Muscle layer of colon (tissue), 2 donors: ENCODE results near the gene SMCO4.

Source experiments
- H3K27ac ChIP-seq: one replicate; pipeline ENCODE4 v1.7.0; 2013; ENCODE audit warnings: low read depth, mild to moderate bottlenecking, low read length, moderate library complexity
- H3K27me3 ChIP-seq, 2 donors: one replicate each; pipeline ENCODE4 v1.7.0; 2013; ENCODE audit warnings: low read length in 2 of 2, mild to moderate bottlenecking in 2 of 2; ENCODE audit not compliant: insufficient read depth in 2 of 2, control insufficient read depth in 1 of 2
- H3K36me3 ChIP-seq: one replicate; pipeline ENCODE4 v1.7.0; 2013; ENCODE audit warnings: mild to moderate bottlenecking, low read length; ENCODE audit not compliant: insufficient read depth
- H3K4me1 ChIP-seq: one replicate; pipeline ENCODE4 v1.7.0; 2013; ENCODE audit warnings: mild to moderate bottlenecking, low read length; ENCODE audit not compliant: insufficient read depth
- H3K4me3 ChIP-seq, 2 donors: one replicate each; pipeline ENCODE4 v1.7.0; 2013; ENCODE audit warnings: low read length in 2 of 2, low read depth in 1 of 2, mild to moderate bottlenecking in 1 of 2, moderate library complexity in 1 of 2
- H3K9ac ChIP-seq: one replicate; pipeline ENCODE4 v1.7.0; 2013; ENCODE audit warnings: low read length
- H3K9me3 ChIP-seq: one replicate; pipeline ENCODE4 v1.7.0; 2013; ENCODE audit warnings: mild to moderate bottlenecking, low read length
- donor health status: abdominal sarcoma.
- donor health status: Adenocarcinoma of cecum.

Gene SMCO4

DNA sequence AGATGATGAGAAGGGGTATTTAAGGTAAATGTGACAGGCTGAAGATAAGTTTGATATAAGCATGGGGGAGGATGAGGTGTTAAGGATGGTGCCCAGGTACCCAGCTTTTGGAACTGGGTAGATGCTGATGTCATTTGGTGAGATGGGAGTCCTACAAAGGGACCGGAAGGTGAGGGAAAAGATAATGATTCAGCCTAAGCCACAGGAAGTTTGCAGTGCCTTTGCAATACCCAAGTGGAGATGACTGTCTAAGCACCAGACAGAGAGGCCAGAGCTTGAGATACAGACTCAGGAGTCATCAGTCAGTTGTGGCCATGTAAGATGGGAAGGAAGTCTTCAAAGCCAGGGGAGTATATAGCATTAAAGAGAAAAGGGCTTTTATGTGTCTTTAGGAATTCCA lies 30.0 kb upstream of the SMCO4 start:
- H3K9ac ChIP-seq = no peak overlapping the region
- no peaks in the 10 kb centered on the region for H3K9me3 ChIP-seq
- H3K36me3 ChIP-seq = no peaks in the 10 kb centered on the region
- no peaks in the 10 kb centered on the region for H3K27me3 ChIP-seq
- H3K4me1 ChIP-seq = no peaks in the 10 kb centered on the region
- no peak overlapping the region for H3K4me3 ChIP-seq
- no peak overlapping the region for H3K27ac ChIP-seq

GRCh38 chr11:93572621-93573020 lies 29.4 kb upstream of the SMCO4 start:
- no peak overlapping the region for H3K9ac ChIP-seq
- no peaks in the 10 kb centered on the region for H3K36me3 ChIP-seq
- H3K27ac ChIP-seq = no peak overlapping the region
- no peaks in the 10 kb centered on the region for H3K9me3 ChIP-seq
- peaks cover 4% of the 10 kb centered on the region for H3K4me1 ChIP-seq
- H3K27me3 ChIP-seq = no peaks in the 10 kb centered on the region
- H3K4me3 ChIP-seq = no peak overlapping the region

GRCh38 chr11:93572171-93572570 lies 29.0 kb upstream of the SMCO4 start:
- Histone ChIP-seq H3K9ac (no peak overlapping the region), H3K36me3 (no peaks in the 10 kb centered on the region), H3K9me3 (no peaks in the 10 kb centered on the region), H3K27me3 (no peaks in the 10 kb centered on the region), H3K4me1 (peaks cover 6% of the 10 kb centered on the region), H3K4me3 (no peak overlapping the region), H3K27ac (no peak overlapping the region)

GRCh38 chr11:93571612-93572011 lies 28.4 kb upstream of the SMCO4 start:
- Histone ChIP-seq H3K4me3 (no peak overlapping the region), H3K27ac (no peak overlapping the region), H3K9me3 (no peaks in the 10 kb centered on the region), H3K36me3 (no peaks in the 10 kb centered on the region), H3K4me1 (peaks cover 6% of the 10 kb centered on the region), H3K9ac (no peak overlapping the region), H3K27me3 (no peaks in the 10 kb centered on the region)

DNA sequence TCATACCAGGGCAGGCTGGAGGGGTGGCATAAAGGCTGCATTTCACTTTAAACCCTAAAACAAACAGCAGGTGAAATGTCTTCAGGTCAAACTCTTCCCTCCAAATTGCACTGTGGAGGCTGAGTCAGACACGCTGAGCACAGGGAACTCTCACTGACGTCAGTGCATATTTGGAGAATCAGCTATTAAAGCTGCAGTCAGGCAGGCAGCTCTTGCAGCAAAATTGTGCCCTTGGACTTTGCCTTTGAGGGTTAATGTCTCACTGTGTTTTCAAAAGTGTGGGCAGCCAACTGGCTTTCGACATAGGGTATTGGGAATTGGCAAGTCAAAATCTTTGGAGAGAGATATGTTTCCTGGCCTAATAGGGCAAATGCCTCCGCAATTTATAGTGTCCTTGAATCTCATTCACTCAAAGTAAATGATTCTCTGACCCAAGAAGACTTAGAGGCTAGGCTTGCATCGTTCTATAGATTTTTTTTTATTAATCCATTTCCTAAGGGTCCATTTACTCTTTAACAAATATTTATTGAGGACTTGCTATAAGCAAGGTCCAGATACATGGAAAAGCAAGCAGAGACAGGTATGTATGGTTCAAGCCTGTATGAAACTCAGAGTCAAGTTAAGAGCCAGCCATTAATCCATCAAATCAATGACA lies 27.7 kb upstream of the SMCO4 start:
- Histone ChIP-seq H3K9ac (no peak overlapping the region), H3K36me3 (no peaks in the 10 kb centered on the region), H3K4me1 (peaks cover 6% of the 10 kb centered on the region), H3K4me3 (no peak overlapping the region), H3K27me3 (no peaks in the 10 kb centered on the region), H3K9me3 (no peaks in the 10 kb centered on the region), H3K27ac (no peak overlapping the region)

GRCh38 chr11:93569496-93569895 lies 26.3 kb upstream of the SMCO4 start:
- Histone ChIP-seq H3K9ac (no peak overlapping the region), H3K36me3 (no peaks in the 10 kb centered on the region), H3K27me3 (no peaks in the 10 kb centered on the region), H3K4me1 (peaks cover 6% of the 10 kb centered on the region), H3K4me3 (no peak overlapping the region), H3K27ac (no peak overlapping the region), H3K9me3 (no peaks in the 10 kb centered on the region)

- Histone ChIP-seq H3K36me3 (no peaks in the 10 kb centered on the region), H3K9me3 (no peaks in the 10 kb centered on the region), H3K4me1 (peaks cover 6% of the 10 kb centered on the region), H3K27me3 (no peaks in the 10 kb centered on the region), H3K9ac (no peak overlapping the region), H3K27ac (no peak overlapping the region), H3K4me3 (no peak overlapping the region)
Observed at GRCh38 chr11:93568726-93569125, 25.5 kb upstream of the SMCO4 start.

GRCh38 chr11:93567401-93567895 lies 24.3 kb upstream of the SMCO4 start:
- Histone ChIP-seq H3K4me1 (peaks cover 6% of the 10 kb centered on the region), H3K9me3 (no peaks in the 10 kb centered on the region), H3K36me3 (no peaks in the 10 kb centered on the region), H3K27ac (no peak overlapping the region), H3K9ac (no peak overlapping the region), H3K27me3 (no peaks in the 10 kb centered on the region), H3K4me3 (no peak overlapping the region)

GRCh38 chr11:93564895-93565294 lies 21.7 kb upstream of the SMCO4 start:
- no peaks in the 10 kb centered on the region for H3K9me3 ChIP-seq
- H3K4me1 ChIP-seq = peaks cover 6% of the 10 kb centered on the region
- H3K9ac ChIP-seq = no peak overlapping the region
- H3K27ac ChIP-seq = no peak overlapping the region
- H3K27me3 ChIP-seq = no peaks in the 10 kb centered on the region
- H3K4me3 ChIP-seq = no peak overlapping the region
- H3K36me3 ChIP-seq = no peaks in the 10 kb centered on the region

GRCh38 chr11:93563857-93564256 lies 20.7 kb upstream of the SMCO4 start:
- Histone ChIP-seq H3K9me3 (no peaks in the 10 kb centered on the region), H3K4me1 (peaks cover 6% of the 10 kb centered on the region), H3K36me3 (no peaks in the 10 kb centered on the region), H3K27ac (no peak overlapping the region), H3K4me3 (no peak overlapping the region), H3K9ac (no peak overlapping the region), H3K27me3 (no peaks in the 10 kb centered on the region)

- Histone ChIP-seq H3K9me3 (no peaks in the 10 kb centered on the region), H3K4me3 (no peak overlapping the region), H3K36me3 (no peaks in the 10 kb centered on the region), H3K4me1 (no peaks in the 10 kb centered on the region), H3K9ac (no peak overlapping the region), H3K27ac (no peak overlapping the region), H3K27me3 (no peaks in the 10 kb centered on the region)
Observed at GRCh38 chr11:93560199-93560932, 17.2 kb upstream of the SMCO4 start.

DNA sequence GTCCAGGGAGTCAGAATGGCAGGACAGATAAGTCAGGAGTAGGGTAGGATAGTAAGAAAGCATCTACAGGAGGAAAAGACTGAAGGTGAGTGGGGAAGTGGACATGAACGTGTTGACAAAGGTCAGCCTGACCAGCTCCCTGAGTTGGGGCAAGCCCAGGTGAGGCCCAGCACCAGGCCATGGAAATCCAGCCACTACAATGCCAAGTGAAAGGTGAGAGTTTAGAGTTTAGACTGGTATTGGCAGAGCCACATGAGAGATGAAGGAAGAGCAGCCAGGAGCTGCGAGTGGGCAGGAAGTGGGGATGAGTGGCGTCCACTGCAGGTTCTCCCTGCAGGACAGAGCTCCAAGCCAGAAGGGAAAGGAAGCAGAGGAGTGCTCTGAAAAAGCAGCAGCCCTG lies 16.5 kb upstream of the SMCO4 start:
- H3K4me3 ChIP-seq = no peak overlapping the region
- H3K27ac ChIP-seq = no peak overlapping the region
- no peaks in the 10 kb centered on the region for H3K4me1 ChIP-seq
- no peak overlapping the region for H3K9ac ChIP-seq
- H3K9me3 ChIP-seq = no peaks in the 10 kb centered on the region
- H3K36me3 ChIP-seq = no peaks in the 10 kb centered on the region
- no peaks in the 10 kb centered on the region for H3K27me3 ChIP-seq
